Astrocyte of the cerebellum (primary cell): Measurements from ENCODE around the gene ITGB6.

ENCODE experiments used
- DNase-seq: peaks from one replicate; pipeline ENCODE4 v3.0.0-alpha.2; 2011; ENCODE audit warnings: low read depth
- H3K4me3 ChIP-seq: 2 replicates; pipeline ENCODE4 v1.5.1; 2011; ENCODE audit warnings: mild to moderate bottlenecking, low read depth, low read length, moderate library complexity
- CTCF ChIP-seq: IDR thresholded peaks from 2 replicates; pipeline ENCODE4 v1.5.1; 2012; ENCODE audit warnings: low read length, low read depth, moderate library complexity, mild to moderate bottlenecking; ENCODE audit errors: missing control alignments
- in situ Hi-C: cut with HindIII; loops from 2 replicates; pipeline ENCODE4 v1.10.0; 2017; ENCODE audit warnings: low sequenced_read_pairs

The ITGB6 gene

GRCh38 chr2:160175169-160176134 is 24.6 kb downstream of the ITGB6 start:
- H3K4me3 ChIP-seq, result no peak overlapping the region
- in situ Hi-C loops, result no loop called here
- no peak for TF ChIP-seq CTCF
- DNase-seq, result no peak

DNA sequence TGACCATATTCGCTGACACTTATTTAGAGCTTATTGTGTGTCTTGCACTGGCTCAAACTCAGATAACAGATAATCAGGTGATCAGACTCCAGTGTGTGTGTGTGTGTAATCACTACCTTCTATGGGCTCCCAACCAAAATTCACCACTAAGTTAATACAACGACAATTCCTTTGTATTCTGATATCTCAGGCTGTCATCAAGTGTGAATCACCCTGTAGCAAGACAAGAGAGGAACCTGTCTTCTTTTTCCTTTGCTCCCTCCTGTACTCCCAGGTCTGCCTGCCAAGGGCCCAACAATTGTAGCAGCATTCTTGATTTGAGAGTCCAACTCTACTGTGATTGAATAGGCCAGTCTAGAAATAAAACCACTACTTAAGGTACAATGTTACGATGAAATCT is 25.8 kb downstream of the ITGB6 start:
- H3K4me3 ChIP-seq, result no peak overlapping the region
- no peak for DNase-seq
- in situ Hi-C loops, result no loop called here
- TF ChIP-seq CTCF, result no peak

- in situ Hi-C loops, result no loop called here
- no peak overlapping the region for H3K4me3 ChIP-seq
- no peak for TF ChIP-seq CTCF
- DNase-seq, result no peak
Observed at GRCh38 chr2:160169988-160170387, 30.1 kb downstream of the ITGB6 start.

DNA sequence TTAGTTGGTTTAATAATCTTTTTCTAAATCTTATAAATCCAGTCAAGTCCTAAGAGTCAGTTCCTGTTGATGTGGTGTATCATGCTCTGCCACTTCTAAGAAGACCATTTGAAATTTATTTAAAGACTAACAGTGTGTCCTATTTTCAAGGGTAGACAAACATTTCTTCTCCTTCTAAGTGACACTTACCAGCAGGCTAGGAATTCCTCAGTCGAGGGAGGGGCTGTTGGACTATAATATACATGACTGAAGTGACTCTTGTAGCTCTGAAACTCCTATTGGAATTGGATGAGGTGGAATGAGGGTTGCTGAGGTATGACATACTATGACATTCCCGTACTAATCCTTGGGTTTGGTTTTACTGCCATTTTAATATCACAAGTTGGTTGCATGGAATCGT is 30.6 kb downstream of the ITGB6 start:
- TF ChIP-seq CTCF, result no peak
- in situ Hi-C loops, result no loop called here
- DNase-seq, result no peak
- H3K4me3 ChIP-seq, result no peak overlapping the region

DNA sequence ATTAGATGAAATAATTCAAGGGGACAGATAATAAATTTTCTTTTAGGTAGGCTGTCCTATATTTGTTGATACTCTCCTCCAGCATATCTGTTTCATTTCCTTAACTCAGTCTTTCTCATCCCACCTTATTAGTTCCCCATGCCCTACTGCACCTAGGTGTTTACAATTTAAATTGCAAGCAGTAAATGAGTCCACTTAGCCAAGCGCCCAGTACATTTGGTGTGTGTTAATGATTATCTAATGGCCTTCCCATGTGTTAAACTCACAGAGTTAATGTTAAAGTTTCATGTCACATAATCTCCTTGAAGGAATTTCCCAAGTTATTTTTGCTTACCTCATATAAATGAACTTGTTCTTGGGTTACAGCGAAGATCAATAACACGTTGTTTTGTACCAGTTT is 31.2 kb downstream of the ITGB6 start:
- no peak for DNase-seq
- H3K4me3 ChIP-seq, result no peak overlapping the region
- TF ChIP-seq CTCF, result no peak
- in situ Hi-C loops, result no loop called here

DNA sequence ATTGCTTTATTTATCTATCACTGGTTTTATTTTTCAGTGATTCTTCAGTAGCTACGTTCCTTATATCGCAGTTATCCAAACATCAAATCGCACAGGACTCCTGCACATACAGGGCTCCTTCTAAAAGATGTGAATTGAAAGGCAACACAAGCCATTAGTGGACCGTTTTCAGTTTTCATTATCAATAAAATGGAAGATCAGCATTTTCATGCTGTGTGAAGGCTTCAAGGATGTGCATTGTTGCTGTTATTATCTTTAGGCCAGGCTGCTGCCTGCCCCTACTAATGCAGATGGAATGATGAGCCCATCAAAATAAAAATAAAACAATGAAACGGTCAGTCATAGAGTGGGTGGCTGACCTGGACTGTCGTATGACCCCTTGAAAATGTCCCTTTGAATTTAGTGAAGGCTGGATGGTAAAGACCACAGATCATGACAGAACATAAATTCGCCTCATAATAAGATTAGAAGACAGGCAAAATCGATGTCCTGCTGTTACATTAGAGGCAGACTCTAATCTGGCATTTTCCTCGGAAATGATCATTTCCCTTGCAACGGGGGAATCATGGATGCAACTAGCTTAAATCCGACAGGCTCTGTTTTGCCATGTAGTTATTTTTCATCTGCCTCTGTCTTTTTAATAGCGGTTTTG is 32.9 kb downstream of the ITGB6 start:
- no peak overlapping the region for H3K4me3 ChIP-seq
- no peak for TF ChIP-seq CTCF
- in situ Hi-C loops, result no loop called here
- no peak for DNase-seq
